ENCODE data around the gene GLYATL1.
"Not testable (repeated sequence)": the region's sequence is repeated elsewhere in the genome, so short reads cannot be mapped to it uniquely, and the experiment has no call there.

The GLYATL1 gene

DNA sequence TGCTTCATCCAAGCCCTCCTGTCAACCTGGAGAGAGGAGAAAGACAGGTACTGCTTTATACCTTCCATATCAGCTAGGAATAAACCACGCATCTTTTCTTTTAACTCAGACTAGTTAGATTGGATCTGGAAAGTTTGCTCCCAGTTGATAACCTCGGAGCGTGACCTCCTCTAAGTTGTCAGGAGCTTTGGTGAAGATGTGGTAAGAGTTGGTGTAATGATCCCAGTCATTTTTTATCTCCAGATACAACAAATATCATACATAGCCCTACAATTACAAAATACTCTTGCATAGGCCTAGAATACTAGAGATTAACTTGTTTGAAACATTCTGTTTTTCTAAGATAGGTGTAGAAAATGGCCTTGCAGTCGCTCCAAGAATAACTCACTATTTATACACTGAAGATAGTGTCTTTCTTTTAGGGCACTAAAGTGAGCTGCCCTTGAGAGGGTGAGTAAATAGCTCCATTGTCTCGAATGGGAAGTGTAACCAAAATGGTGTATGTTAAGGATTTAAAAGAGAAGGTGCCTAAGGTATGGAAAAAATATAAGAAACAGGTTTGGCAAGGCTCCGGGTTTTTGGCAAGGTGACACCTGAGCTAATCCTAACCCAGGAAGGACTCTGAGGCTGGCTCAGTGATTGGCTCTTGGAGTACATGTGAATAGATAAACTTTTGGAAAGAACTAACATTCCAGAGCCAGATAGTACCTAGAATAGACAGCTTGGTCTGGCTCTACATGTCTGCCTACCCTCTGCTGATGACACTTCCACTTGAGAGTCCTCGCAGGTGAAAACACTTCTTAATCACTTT, 59.4 kb downstream of the GLYATL1 start:
- DNase-seq (ENCODE audit: low read depth in 2 of 2), result no peak

DNA sequence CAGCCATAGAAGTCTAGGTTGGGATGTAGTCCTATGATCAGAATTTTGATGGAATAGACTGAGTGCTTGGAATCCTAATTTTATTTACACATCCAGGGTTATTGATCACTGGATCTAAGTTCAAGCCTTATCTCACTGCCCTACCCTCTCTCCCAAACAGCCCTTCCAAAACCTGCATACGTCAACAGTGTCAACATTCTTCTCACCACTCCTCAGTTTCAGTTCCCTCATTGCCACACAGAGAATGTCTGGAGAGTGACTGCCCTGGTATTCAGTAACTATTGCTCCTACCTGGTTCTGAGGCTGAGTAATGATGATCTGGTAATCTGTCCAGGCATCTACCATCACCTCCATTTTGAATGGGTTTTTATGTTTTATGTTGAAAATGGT, 60.0 kb downstream of the GLYATL1 start:
- DNase-seq (ENCODE audit: low read depth in 2 of 2), result no peak

DNA sequence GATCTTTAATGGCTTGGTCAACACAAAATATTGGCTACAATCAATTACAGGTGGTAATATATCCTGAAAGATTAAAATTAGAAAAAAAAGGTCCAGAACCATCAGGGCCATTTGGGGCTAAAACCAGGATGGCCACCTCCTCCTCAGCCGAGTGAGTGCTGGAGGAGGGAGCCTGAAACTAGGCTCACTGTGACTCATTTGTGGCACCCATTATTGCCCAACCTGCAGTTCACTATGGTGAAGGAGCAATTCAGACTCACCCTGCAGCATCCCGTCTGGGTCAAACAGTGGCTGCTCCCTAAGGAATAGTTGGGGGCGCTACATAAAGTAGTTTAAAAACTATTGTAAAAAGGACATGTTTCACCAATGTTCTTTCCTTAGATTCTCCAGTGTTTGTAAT, 60.7 kb downstream of the GLYATL1 start:
- no peak for DNase-seq (ENCODE audit: low read depth in 2 of 2)

DNA sequence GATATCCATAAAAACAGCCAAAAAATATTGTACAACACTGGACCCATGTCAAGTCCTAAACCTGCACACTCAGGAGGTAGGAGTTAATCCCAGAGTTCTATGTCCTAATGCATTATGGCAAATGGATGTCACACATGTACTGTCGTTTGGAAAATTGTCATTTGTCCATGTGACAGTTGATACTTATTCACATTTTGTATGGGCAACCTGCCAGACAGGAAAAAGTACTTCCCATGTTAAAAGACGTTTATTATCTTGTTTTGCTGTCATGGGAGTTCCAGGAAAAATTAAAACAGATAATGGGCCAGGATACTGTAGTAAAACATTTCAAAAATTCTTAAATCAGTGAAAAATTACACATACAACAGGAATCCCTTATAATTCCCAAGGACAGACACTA, 62.7 kb downstream of the GLYATL1 start:
- DNase-seq (ENCODE audit: low read depth in 2 of 2), result not testable (repeated sequence)

Data from stimulated activated CD4-positive, alpha-beta T cell treated with anti-CD3 and anti-CD28 coated beads, Interleukin-12 subunit alpha, Interleukin-12 subunit beta, amount 100 ng/mL, for 24 hours (primary cell).